ENCODE results near the gene TRAIP. TPM values are rescaled to one million over a fixed set of nuclear protein-coding genes. Genes with fewer than 3 reads are reported as not detected.

TRAIP gene
- total and polyA plus RNA-seq, 3 donors from 2014 or later: 15.8 to 21.3 (median 16.0) TPM

DNA sequence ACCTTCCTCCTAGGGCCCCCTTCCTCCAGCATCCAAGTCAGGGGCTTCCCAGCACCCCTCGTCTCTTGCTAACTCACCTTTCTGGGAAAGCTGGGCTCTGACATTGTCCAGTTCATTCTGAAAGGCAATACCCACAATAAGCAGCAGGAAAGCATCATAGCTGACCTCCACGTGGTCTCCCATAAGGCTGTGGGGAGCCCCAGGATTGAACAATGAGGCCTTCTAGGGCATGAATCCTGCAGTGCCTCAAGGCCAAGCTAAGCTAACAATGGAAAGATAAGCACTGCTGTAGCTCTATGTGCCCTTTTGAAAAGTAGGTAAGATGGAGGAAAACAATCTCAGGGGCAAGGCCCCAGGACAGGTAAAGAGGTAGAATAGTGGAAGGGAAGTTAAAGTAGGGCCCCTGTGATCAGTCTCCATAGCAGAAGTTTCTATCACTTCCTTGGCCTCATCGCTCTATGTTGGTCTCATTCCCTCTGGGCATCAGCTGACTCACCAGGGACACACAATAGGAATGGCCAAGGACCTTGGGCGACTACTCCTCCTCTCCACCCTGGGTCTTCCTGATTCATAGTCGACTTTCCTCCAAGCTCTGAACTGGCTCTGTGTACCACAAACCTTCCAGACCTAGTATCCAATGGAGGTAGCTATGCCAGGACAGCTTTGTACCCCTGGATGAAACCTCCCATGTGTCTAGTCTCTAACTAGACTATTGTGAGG, 11.7 kb downstream of the TRAIP start:
- Histone ChIP-seq H3K27me3 (no peaks in the 10 kb centered on the region), H3K36me3 (ENCODE audit: low read depth, missing control alignments) (no peaks in the 10 kb centered on the region), H3K4me1 (peaks cover 3% of the 10 kb centered on the region), H3K9me3 (no peaks in the 10 kb centered on the region), H3K4me3 (no peak overlapping the region), H3K27ac (no peak overlapping the region)
- DNase-seq: no peak
- TF ChIP-seq POLR2A (IDR thresholded peaks at IDR 0.05): no peak
- TF ChIP-seq, protein P1, sequence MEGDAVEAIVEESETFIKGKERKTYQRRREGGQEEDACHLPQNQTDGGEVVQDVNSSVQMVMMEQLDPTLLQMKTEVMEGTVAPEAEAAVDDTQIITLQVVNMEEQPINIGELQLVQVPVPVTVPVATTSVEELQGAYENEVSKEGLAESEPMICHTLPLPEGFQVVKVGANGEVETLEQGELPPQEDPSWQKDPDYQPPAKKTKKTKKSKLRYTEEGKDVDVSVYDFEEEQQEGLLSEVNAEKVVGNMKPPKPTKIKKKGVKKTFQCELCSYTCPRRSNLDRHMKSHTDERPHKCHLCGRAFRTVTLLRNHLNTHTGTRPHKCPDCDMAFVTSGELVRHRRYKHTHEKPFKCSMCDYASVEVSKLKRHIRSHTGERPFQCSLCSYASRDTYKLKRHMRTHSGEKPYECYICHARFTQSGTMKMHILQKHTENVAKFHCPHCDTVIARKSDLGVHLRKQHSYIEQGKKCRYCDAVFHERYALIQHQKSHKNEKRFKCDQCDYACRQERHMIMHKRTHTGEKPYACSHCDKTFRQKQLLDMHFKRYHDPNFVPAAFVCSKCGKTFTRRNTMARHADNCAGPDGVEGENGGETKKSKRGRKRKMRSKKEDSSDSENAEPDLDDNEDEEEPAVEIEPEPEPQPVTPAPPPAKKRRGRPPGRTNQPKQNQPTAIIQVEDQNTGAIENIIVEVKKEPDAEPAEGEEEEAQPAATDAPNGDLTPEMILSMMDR (IDR thresholded peaks at IDR 0.05): no peak
- 61 to 63% methylated on average over 5 of the region's 5 CpGs for WGBS, 2 donors
- intact Hi-C loops (cut with DNase I; ENCODE audit: low total_unique reads): no loop called here

DNA sequence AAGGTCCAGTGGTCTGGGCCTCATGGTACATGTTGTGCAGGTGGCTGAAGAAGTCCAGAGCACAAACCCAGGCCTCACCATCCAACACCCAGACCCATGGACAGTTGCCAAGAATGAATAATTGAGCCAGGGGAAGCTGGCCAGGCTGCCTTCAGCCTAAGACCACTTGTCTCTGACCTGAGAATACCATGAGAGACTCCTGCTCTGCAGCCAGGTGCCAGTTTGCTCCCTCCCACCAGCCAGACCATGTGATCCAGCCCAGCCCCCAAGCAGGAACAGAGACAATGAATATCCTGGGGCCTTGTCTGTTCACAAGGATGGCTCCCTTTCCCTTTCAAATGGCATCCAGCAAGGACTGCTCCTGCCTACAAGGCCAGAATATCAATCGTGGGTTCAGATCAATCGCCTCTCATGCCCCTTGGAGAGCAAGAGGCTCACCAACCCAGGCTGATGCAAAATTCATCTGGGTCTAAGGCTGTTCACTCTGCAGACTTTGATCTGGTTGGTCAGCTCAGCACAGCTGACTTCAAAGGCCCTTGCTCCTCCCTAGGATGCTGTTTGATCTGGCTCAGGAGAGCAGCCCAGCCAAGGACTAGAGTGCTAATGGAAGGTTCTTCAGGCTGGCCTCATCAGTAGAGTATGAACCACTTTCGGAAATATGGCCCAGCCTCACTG, 13.4 kb downstream of the TRAIP start:
- intact Hi-C loops (cut with DNase I; ENCODE audit: low total_unique reads): no loop called here

DNA sequence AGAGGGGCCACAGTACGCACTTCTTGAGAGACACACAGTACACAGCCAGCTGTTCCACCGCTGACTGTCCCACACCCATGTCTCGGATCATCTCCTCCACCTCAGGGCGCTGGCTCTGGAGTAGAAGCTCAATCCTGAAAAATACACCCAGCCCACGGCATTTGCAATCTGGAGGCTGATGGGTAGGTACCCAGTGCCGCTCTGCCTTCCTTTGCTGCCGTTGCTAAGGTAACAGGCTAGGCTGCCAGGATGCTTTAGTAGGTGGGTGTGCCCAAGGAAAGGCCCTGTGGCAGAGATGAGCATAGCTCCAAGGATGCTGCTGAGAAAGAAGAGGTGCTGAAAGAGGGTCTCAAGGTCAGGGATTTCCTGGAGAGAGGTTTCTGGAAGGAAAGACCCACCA, 14.6 kb downstream of the TRAIP start:
- H3K27ac ChIP-seq: no peak overlapping the region
- H3K4me1 ChIP-seq: peaks cover 3% of the 10 kb centered on the region
- 95 to 98% methylated on average over 7 of the region's 7 CpGs for WGBS, 2 donors
- H3K4me3 ChIP-seq: no peak overlapping the region
- H3K27me3 ChIP-seq: no peaks in the 10 kb centered on the region
- intact Hi-C loops (cut with DNase I; ENCODE audit: low total_unique reads): no loop called here
- no peak for TF ChIP-seq POLR2A (IDR thresholded peaks at IDR 0.05)
- TF ChIP-seq, protein P1 (IDR thresholded peaks at IDR 0.05): no peak
- H3K36me3 ChIP-seq (ENCODE audit: low read depth, missing control alignments): no peaks in the 10 kb centered on the region
- no peak for DNase-seq
- H3K9me3 ChIP-seq: no peaks in the 10 kb centered on the region

More for the DNA sequence above, 13.4 kb downstream of the TRAIP start:
- DNase-seq: no peak
- H3K4me3 ChIP-seq: no peak overlapping the region
- H3K27me3 ChIP-seq: no peaks in the 10 kb centered on the region
- H3K27ac ChIP-seq: no peak overlapping the region
- no peaks in the 10 kb centered on the region for H3K9me3 ChIP-seq
- H3K36me3 ChIP-seq (ENCODE audit: low read depth, missing control alignments): no peaks in the 10 kb centered on the region
- TF ChIP-seq, protein P1 (IDR thresholded peaks at IDR 0.05): no peak
- no peak for TF ChIP-seq POLR2A (IDR thresholded peaks at IDR 0.05)
- 82 to 83% methylated on average over 3 of the region's 3 CpGs for WGBS, 2 donors
- H3K4me1 ChIP-seq: peaks cover 3% of the 10 kb centered on the region

DNA sequence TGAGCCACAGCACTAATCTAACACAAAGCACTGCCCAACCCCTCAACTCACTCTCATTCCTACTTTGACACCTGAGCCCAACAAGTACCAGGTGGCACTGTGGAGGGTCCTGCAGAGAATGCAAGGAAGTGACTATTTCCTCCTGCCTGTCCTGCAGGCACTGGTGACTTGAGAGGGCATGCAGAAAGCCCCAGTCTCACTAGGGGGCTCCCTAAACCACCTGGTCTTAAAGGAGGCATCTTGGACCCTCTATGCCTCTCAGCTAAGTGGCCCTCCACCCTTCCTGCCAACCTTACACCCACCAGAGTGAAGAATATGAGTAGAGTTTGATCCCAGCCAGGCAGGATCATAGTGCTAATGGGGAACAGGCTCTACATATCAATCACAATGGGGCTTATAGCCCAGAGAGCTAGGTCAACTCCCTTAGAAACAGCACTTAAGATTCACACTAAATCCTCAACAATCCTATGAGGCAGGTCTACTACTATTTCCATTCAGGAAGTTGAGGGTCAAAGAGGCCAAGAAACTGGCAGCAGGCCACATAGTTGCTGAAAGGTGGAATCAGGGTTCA, 15.2 kb downstream of the TRAIP start:
- H3K4me1 ChIP-seq: peaks cover 3% of the 10 kb centered on the region
- no peak for TF ChIP-seq POLR2A (IDR thresholded peaks at IDR 0.05)
- TF ChIP-seq, protein P1 (IDR thresholded peaks at IDR 0.05): no peak
- peak; percentile 26 for DNase-seq
- intact Hi-C loops (cut with DNase I; ENCODE audit: low total_unique reads): no loop called here
- H3K36me3 ChIP-seq (ENCODE audit: low read depth, missing control alignments): no peaks in the 10 kb centered on the region
- no peak overlapping the region for H3K4me3 ChIP-seq
- H3K9me3 ChIP-seq: no peaks in the 10 kb centered on the region
- no peaks in the 10 kb centered on the region for H3K27me3 ChIP-seq
- no peak overlapping the region for H3K27ac ChIP-seq

All from testis (tissue), 3 donors.